Peyer's patch (tissue), 4 donors: ENCODE measurements around the gene CYP3A5.
"Not testable (repeated sequence)": the region's sequence is repeated elsewhere in the genome, so short reads cannot be mapped to it uniquely, and the experiment has no call there.

Experiments used
- CTCF ChIP-seq, 6 experiments: fragments of 450-650 bp in 4 of 6; fragments of 200-600 bp in 2 of 6; sonication (generic) in 1 of 6; IDR thresholded peaks; one replicate each; pipeline ENCODE4 v1.5.1; 2017 to 2019; ENCODE audit warnings: antibody characterized with exemption in 6 of 6, mild to moderate bottlenecking in 3 of 6, moderate library complexity in 1 of 6
- POLR2A ChIP-seq, 2 donors: fragments of 450-650 bp; IDR thresholded peaks; one replicate each; pipeline ENCODE4 v1.5.1; 2017; ENCODE audit warnings: antibody characterized with exemption in 2 of 2, mild to moderate bottlenecking in 2 of 2, moderate library complexity in 2 of 2

DNA sequence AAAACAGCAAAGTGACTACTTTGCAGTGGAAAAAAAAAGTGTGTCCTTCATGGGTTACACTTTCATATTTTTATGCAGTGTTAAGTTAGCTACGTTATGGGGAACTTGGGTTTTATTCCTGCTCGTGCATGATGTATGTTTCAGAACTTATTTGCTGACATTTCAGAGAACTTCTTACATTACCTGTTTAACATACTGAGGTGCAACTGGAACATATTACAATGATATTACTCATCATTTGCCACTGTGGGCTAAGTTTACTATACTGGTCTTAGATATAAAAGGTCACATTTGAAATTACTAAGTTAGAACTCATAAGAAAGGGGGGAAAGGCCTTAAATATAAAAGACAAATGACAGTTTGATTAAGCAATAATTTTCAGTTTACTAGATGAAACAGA lies 42.4 kb downstream of the CYP3A5 start:
- not testable (repeated sequence) for TF ChIP-seq CTCF, POLR2A (IDR thresholded peaks at IDR 0.05)
